H1 (cell line): ENCODE data around the gene USP53. TPM values are rescaled to one million over a fixed set of nuclear protein-coding genes. Genes with fewer than 3 reads are reported as not detected.

Source experiments
- CEBPB ChIP-seq: IDR thresholded peaks from 2 replicates; pipeline ENCODE4 v1.6.1; 2012; ENCODE audit warnings: low read depth, low read length
- CHD7 ChIP-seq: fragments of 300-600 bp; sonication (generic); IDR thresholded peaks from 2 replicates; pipeline ENCODE4 v1.7.1; 2012; ENCODE audit warnings: low read length, moderate library complexity, mild to moderate bottlenecking, inconsistent platforms; ENCODE audit not compliant: insufficient replicate concordance
- EGR1 ChIP-seq: IDR thresholded peaks from 2 replicates; pipeline ENCODE4 v1.6.1; 2011; ENCODE audit warnings: low read depth, low read length, borderline replicate concordance
- GTF2F1 ChIP-seq: IDR thresholded peaks from 2 replicates; pipeline ENCODE4 v1.6.1; 2012; ENCODE audit warnings: low read depth, low read length, improper control_type of control experiment, borderline replicate concordance
- HDAC2 ChIP-seq, 2 experiments: fragments of 300-600 bp in 1 of 2; sonication (generic) in 1 of 2; IDR thresholded peaks; 2 replicates each; pipeline ENCODE4 v1.6.1; 2011 to 2012; ENCODE audit warnings: low read depth in 2 of 2, low read length in 2 of 2, mild to moderate bottlenecking in 2 of 2, moderate library complexity in 2 of 2, borderline replicate concordance in 1 of 2, inconsistent platforms in 1 of 2
- NANOG ChIP-seq: IDR thresholded peaks from 2 replicates; pipeline ENCODE4 v1.6.1; 2011; ENCODE audit warnings: low read length, low read depth, mild to moderate bottlenecking, inconsistent platforms; ENCODE audit not compliant: insufficient read depth, poor library complexity, severe bottlenecking
- POLR2AphosphoS5 ChIP-seq: IDR thresholded peaks from 2 replicates; pipeline ENCODE4 v1.6.1; 2011; ENCODE audit warnings: low read depth, low read length
- POU5F1 ChIP-seq: IDR thresholded peaks from 2 replicates; pipeline ENCODE4 v1.6.1; 2011; ENCODE audit warnings: low read depth, mild to moderate bottlenecking, low read length, moderate library complexity
- SP1 ChIP-seq: IDR thresholded peaks from 2 replicates; pipeline ENCODE4 v1.6.1; 2011; ENCODE audit warnings: low read depth, low read length
- SP2 ChIP-seq: IDR thresholded peaks from 2 replicates; pipeline ENCODE4 v1.6.1; 2012; ENCODE audit warnings: mild to moderate bottlenecking, low read length, inconsistent platforms
- TCF12 ChIP-seq: IDR thresholded peaks from 2 replicates; pipeline ENCODE4 v1.6.1; 2011; ENCODE audit warnings: low read depth, mild to moderate bottlenecking, low read length
- polyA plus RNA-seq, 7 experiments: library from polyadenylated mRNA; depleted of rRNA in 3 of 7; stranded (reverse) in 5 of 7; unstranded in 2 of 7; fragments of >200 nt in 5 of 7; fragments of 200-250 nt in 2 of 7; gene quantifications; 1 replicate in 5 of 7; 2 replicates in 1 of 7; 4 replicates in 1 of 7; pipeline versions ENCODE4 v1.2.1 to v1.2.3, GENCODE V29; 2011 to 2013; ENCODE audit warnings: missing spikeins in 2 of 7, mixed read lengths in 2 of 7
- total RNA-seq: library from RNA; stranded (reverse); fragmentation: NEBNext Ultra II Directional; extraction: Animal tissue kit (Norgen Biotek cat#: 25700); gene quantifications from 2 replicates; pipeline ENCODE4 v1.2.1, GENCODE V29; 2021

Gene USP53
- total and polyA plus RNA-seq, 2 of the 8 experiments (the other 6 are each of a cell fraction or from before 2014, with no cell fraction given): 2.9 to 14.9 TPM

- no peak for TF ChIP-seq CHD7
- no peak for TF ChIP-seq CEBPB
- no peak for TF ChIP-seq POLR2AphosphoS5
- no peak for TF ChIP-seq POU5F1
- TF ChIP-seq NANOG: no peak
- TF ChIP-seq HDAC2 (IDR thresholded peaks at IDR 0.05; ENCODE audit: borderline replicate concordance in 1 of 2, low read depth in 2 of 2, low read length in 2 of 2): no peak
- no peak for TF ChIP-seq SP2
- no peak for TF ChIP-seq GTF2F1
- TF ChIP-seq SP1: no peak
- TF ChIP-seq EGR1: no peak
- no peak for TF ChIP-seq TCF12
Observed at GRCh38 chr4:119290598-119290997, 78.1 kb downstream of the USP53 start (continued).
